ACC112 (cell line): ENCODE results near the gene BID.

Experiments
- H2AFZ ChIP-seq: fragments of 200-600 bp; sonication (generic); one replicate; pipeline ENCODE4 v1.6.0; 2017; ENCODE audit warnings: antibody characterized with exemption, low read length; ENCODE audit not compliant: unreplicated experiment
- H3K27ac ChIP-seq: fragments of 200-600 bp; sonication (generic); 2 replicates; pipeline ENCODE4 v1.5.1; 2014; ENCODE audit warnings: low read depth, mild to moderate bottlenecking, antibody characterized with exemption, low read length, moderate library complexity
- H3K27me3 ChIP-seq: fragments of 200-600 bp; sonication (generic); 2 replicates; pipeline ENCODE4 v1.6.1; 2014; ENCODE audit warnings: mild to moderate bottlenecking, antibody characterized with exemption, low read length, moderate library complexity, mixed read lengths; ENCODE audit not compliant: insufficient read depth
- H3K36me3 ChIP-seq: fragments of 200-600 bp; sonication (generic); 2 replicates; pipeline ENCODE4 v1.6.1; 2016; ENCODE audit warnings: mild to moderate bottlenecking, antibody characterized with exemption, low read length, moderate library complexity, mixed read lengths; ENCODE audit not compliant: insufficient read depth
- H3K4me1 ChIP-seq: fragments of 200-600 bp; sonication (generic); one replicate; pipeline ENCODE4 v1.6.1; 2016; ENCODE audit warnings: low read length, mixed read lengths; ENCODE audit not compliant: insufficient read depth, unreplicated experiment, control insufficient read depth
- H3K4me3 ChIP-seq: fragments of 200-600 bp; sonication (generic); 2 replicates; pipeline ENCODE4 v1.5.1; 2014; ENCODE audit warnings: mild to moderate bottlenecking, low read depth, low read length
- H3K79me2 ChIP-seq: fragments of 200-600 bp; sonication (generic); one replicate; pipeline ENCODE4 v1.6.0; 2016; ENCODE audit warnings: low read length; ENCODE audit not compliant: control insufficient read depth, unreplicated experiment, insufficient read depth

Gene BID

GRCh38 chr22:17775781-17776465 lies 1.7 kb upstream of the BID start:
- Histone ChIP-seq H3K27me3 (no peaks in the 10 kb centered on the region), H3K4me1 (peaks cover 4% of the 10 kb centered on the region), H3K79me2 (peaks cover 4% of the 10 kb centered on the region), H3K27ac (no peak overlapping the region), H3K36me3 (no peaks in the 10 kb centered on the region), H2AFZ (no peak overlapping the region), H3K4me3 (no peak overlapping the region)

GRCh38 chr22:17774926-17775685 lies 837 bp upstream of the BID start:
- Histone ChIP-seq H3K79me2 (peaks cover 4% of the 10 kb centered on the region), H2AFZ (no peak overlapping the region), H3K27me3 (no peaks in the 10 kb centered on the region), H3K27ac (no peak overlapping the region), H3K4me3 (no peak overlapping the region), H3K4me1 (peaks cover 3% of the 10 kb centered on the region), H3K36me3 (no peaks in the 10 kb centered on the region)

GRCh38 chr22:17773606-17774205 lies 563 bp downstream of the BID start:
- peaks cover 3% of the 10 kb centered on the region for H3K4me1 ChIP-seq
- H3K27me3 ChIP-seq, result no peaks in the 10 kb centered on the region
- H3K27ac ChIP-seq, result no peak overlapping the region
- H3K4me3 ChIP-seq, result peak overlapping the region; percentile 83
- H2AFZ ChIP-seq, result no peak overlapping the region
- no peaks in the 10 kb centered on the region for H3K36me3 ChIP-seq
- H3K79me2 ChIP-seq, result peaks cover 4% of the 10 kb centered on the region

GRCh38 chr22:17772958-17773605 lies 1.2 kb downstream of the BID start:
- Histone ChIP-seq H3K4me3 (peak overlapping the region; percentile 83), H3K79me2 (peaks cover 4% of the 10 kb centered on the region), H3K36me3 (no peaks in the 10 kb centered on the region), H3K27ac (no peak overlapping the region), H3K4me1 (peaks cover 3% of the 10 kb centered on the region), H2AFZ (no peak overlapping the region), H3K27me3 (no peaks in the 10 kb centered on the region)

GRCh38 chr22:17772249-17772957 lies 1.9 kb downstream of the BID start:
- Histone ChIP-seq H3K36me3 (no peaks in the 10 kb centered on the region), H2AFZ (no peak overlapping the region), H3K27ac (no peak overlapping the region), H3K4me3 (no peak overlapping the region), H3K27me3 (no peaks in the 10 kb centered on the region), H3K4me1 (peaks cover 3% of the 10 kb centered on the region), H3K79me2 (peaks cover 4% of the 10 kb centered on the region)

GRCh38 chr22:17770180-17771077 lies 3.8 kb downstream of the BID start:
- no peaks in the 10 kb centered on the region for H3K36me3 ChIP-seq
- no peak overlapping the region for H3K27ac ChIP-seq
- H3K4me1 ChIP-seq, result peaks cover 3% of the 10 kb centered on the region
- H3K27me3 ChIP-seq, result no peaks in the 10 kb centered on the region
- H2AFZ ChIP-seq, result no peak overlapping the region
- peaks cover 4% of the 10 kb centered on the region for H3K79me2 ChIP-seq
- no peak overlapping the region for H3K4me3 ChIP-seq

- Histone ChIP-seq H3K4me3 (no peak overlapping the region), H3K79me2 (peaks cover 4% of the 10 kb centered on the region), H2AFZ (no peak overlapping the region), H3K27ac (no peak overlapping the region), H3K4me1 (peaks cover 3% of the 10 kb centered on the region), H3K27me3 (no peaks in the 10 kb centered on the region), H3K36me3 (no peaks in the 10 kb centered on the region)
Measured at GRCh38 chr22:17769716-17770082, 4.6 kb downstream of the BID start.

GRCh38 chr22:17769013-17769715 lies 5.1 kb downstream of the BID start:
- Histone ChIP-seq H3K27ac (no peak overlapping the region), H3K4me1 (peaks cover 3% of the 10 kb centered on the region), H3K79me2 (peaks cover 4% of the 10 kb centered on the region), H3K4me3 (no peak overlapping the region), H3K27me3 (no peaks in the 10 kb centered on the region), H2AFZ (no peak overlapping the region), H3K36me3 (no peaks in the 10 kb centered on the region)

GRCh38 chr22:17767233-17768065 lies 6.8 kb downstream of the BID start:
- H3K36me3 ChIP-seq, result no peaks in the 10 kb centered on the region
- H2AFZ ChIP-seq, result no peak overlapping the region
- no peak overlapping the region for H3K4me3 ChIP-seq
- no peaks in the 10 kb centered on the region for H3K4me1 ChIP-seq
- no peaks in the 10 kb centered on the region for H3K27me3 ChIP-seq
- no peaks in the 10 kb centered on the region for H3K79me2 ChIP-seq
- no peak overlapping the region for H3K27ac ChIP-seq
